Stimulated activated CD4-positive, alpha-beta T cell treated with anti-CD3 and anti-CD28 coated beads, Interleukin-12 subunit alpha, Interleukin-12 subunit beta, amount 100 ng/mL, for 24 hours (primary cell): ENCODE data around the gene MARCHF2.
A peak's percentile ranks its signal among the peaks of the same experiment; 100 is the strongest.
"Not testable (repeated sequence)": the region's sequence is repeated elsewhere in the genome, so short reads cannot be mapped to it uniquely, and the experiment has no call there.

Experiments used
- DNase-seq, 2 experiments: peaks; one replicate each; pipeline ENCODE4 v3.0.0-alpha.2; 2020; ENCODE audit warnings: low read depth in 2 of 2

The MARCHF2 gene, protein sequence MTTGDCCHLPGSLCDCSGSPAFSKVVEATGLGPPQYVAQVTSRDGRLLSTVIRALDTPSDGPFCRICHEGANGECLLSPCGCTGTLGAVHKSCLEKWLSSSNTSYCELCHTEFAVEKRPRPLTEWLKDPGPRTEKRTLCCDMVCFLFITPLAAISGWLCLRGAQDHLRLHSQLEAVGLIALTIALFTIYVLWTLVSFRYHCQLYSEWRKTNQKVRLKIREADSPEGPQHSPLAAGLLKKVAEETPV

DNA sequence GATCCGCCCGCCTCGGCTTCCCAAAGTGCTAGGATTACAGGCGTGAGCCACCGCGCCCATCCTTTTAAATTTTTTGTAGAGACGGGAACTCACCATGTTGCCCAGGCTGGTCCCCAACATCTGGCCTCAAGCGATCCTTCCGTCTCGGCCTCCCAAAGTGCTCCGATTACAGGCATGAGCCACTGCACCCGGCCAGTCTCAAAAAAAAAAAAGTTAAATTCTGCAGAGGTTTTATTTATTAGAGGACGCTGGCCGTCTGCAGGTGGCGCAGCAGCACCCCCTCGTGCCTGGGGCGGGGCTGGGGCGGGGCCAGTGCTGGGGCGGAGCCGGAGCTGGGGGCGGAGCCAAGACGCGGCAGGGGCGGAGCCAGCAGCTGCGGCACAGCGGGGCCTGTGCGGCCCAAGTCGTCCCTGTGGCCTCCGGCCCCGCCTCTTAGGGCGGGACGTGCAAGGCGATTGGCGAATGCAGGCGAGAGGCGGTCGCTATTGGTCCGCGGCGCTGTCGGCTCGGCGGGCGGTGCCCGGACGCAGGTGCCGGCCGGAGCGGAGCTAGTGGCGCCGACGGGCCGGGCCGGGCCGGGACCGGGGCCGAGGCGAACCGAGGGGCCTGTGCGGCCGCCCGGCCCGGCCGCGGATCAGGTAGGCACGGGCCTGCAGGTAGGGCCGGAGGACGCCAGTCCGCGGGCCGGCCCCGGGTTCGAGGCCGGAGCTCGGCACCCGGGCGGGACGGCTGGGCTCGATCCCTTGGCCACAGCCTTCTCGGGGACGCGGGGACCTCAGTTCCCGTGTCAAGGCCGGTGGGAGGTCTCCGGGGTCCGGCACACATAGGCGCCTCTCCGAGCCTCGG lies at the start of gene MARCHF2:
Gene MARCHF2, plus strand, starts transcription at position 523 of the 846 bp plus-strand sequence. CDS start 8,536 bp downstream, outside the sequence.
- peak; percentile 91 to 93 for DNase-seq

DNA sequence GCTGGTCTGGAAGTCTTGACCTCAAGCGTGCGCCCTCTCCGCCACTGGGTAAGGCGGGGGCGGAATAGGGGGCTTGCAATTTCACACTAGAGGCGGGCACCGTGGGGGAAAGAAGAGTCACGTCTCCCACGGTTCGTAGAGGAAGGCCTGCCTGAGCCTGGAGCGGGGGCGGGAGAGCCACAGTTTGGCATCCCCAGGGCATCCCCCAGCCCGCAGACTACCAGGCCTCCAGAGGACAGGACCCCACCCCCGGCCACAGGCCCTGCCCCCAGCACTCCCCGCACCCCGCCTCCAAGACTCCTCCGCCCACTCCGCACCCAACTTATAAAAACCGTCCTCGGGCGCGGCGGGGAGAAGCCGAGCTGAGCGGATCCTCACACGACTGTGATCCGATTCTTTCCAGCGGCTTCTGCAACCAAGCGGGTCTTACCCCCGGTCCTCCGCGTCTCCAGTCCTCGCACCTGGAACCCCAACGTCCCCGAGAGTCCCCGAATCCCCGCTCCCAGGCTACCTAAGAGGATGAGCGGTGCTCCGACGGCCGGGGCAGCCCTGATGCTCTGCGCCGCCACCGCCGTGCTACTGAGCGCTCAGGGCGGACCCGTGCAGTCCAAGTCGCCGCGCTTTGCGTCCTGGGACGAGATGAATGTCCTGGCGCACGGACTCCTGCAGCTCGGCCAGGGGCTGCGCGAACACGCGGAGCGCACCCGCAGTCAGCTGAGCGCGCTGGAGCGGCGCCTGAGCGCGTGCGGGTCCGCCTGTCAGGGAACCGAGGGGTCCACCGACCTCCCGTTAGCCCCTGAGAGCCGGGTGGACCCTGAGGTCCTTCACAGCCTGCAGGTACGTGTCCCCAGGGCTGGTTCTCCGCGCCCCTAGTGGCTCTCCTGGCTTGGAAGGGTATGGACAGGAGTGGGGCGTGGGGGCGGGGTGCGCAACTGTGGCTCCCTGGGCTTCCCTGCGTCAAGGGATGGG lies 49.0 kb upstream of the MARCHF2 start, which contains the start of gene ANGPTL4:
Gene ANGPTL4, plus strand, starts transcription at position 353 of the 969 bp plus-strand sequence. Its CDS starts 167 bp downstream, at position 520.
- DNase-seq: peak in 1 of 2 experiments; percentile 62

DNA sequence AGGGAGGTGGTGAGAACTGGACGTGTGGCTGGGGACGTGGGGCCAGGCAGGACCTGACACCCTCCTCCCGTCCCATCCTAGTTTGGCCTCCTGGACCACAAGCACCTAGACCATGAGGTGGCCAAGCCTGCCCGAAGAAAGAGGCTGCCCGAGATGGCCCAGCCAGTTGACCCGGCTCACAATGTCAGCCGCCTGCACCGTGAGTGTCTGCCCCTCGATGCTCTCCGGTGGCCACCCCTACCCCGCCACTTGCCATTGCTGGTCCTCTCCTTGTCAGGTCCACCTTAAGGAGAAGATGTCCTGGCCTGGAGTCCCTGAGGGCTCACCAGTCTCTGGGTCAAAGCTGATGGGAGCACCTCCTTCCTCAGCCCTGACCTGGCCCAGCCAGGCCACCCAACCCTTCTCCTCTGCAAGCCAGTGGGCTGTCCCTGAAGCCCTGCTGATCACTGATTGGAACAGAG lies 47.0 kb upstream of the MARCHF2 start:
- no peak for DNase-seq

- no peak for DNase-seq
These were observed 46.2 kb upstream of the MARCHF2 start for GRCh38 chr19:8366961-8367326.

DNA sequence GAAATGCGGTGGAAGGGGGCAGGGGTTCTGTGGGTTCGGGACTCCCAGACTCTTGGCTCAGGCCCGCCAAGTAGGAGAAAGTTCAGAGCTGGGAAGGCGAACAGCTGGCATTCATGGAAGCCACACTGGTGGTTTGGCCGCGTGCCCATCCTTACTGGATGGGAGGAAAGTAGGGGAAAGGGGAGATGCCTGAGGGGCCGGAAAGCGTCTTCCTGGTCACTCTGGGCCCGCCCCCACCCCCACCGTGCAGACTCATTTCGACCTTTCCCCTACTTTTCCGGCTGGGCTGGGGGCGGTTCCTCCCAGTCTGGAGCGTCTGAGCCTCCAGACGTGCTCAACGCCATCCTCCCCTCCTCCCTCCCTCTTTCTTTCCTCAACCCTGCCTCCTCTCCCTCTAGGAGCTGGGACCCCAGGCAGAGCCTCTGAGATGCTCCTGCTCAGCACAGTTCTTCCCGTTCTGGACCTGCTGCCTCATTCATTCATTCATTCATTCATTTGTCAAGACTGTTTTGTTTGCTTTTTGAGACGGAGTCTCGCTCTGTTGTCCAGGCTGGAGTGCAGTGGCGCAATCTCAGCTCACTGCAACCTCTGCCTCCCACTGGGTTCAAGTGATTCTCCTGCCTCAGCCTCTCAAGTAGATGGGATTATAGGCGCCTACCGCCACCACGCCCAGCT lies 45.6 kb upstream of the MARCHF2 start:
- no peak for DNase-seq

DNA sequence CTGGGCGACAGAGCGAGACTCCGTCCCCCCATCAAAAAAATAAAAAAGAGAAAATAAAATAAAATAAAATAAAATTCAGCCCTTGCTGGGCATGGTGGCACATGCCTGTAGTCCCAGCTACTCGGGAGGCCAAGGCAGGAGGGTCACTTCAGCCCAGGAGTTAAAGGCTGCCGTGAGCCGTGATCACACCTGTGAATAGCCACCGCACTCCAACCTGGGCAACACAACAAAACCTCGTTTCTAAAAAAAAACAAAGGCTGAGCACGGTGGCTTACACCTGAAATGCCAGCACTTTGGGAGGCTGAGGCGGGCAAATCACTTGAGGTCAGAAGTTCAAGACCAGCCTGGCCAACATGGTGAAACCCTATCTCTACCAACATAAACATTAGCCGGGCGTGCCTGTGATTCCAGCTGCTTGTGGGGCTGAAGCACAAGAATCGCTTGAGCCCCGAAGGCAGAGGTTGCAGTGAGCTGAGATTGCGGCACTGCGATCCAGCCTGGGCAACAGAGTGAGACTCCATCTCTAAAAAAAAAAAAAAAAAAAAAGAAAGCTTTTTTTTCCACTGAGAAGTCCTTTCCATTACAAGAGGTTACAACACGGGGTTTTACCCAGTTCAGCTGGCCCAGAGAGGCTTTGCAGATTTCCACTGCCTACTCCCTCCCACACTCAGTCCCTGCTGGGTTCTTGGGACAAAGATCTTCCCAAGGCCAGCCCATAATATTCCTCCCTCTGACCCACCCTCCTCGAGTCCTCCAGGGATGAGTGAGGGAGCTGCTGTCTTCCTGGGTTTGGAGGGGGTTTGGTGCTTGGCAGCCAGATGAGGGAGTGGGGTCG lies 42.7 kb upstream of the MARCHF2 start:
- no peak for DNase-seq

- no peak for DNase-seq
These were observed 41.9 kb upstream of the MARCHF2 start for GRCh38 chr19:8371011-8371804.

GRCh38 chr19:8373867-8374813 lies 39.0 kb upstream of the MARCHF2 start:
- DNase-seq: no peak

DNA sequence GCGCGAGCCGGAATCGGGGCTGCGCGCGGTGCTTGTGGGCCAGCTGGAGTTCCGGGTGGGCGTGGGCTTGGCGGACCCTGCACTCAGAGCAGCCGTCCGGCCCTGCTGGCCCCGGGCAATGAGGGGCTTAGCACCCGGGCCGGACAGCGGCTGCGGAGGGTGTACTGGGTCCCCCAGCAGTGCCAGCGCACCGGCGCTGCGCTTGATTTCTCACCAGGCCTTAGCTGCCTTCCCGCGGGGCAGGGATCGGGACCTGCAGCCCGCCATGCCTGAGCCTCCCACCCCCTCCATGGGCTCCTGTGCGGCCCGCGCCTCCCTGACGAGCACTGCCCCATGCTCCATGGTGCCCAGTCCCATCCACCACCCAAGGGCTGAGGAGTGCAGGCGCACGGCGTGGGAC lies 37.3 kb upstream of the MARCHF2 start:
- not testable (repeated sequence) for DNase-seq

DNA sequence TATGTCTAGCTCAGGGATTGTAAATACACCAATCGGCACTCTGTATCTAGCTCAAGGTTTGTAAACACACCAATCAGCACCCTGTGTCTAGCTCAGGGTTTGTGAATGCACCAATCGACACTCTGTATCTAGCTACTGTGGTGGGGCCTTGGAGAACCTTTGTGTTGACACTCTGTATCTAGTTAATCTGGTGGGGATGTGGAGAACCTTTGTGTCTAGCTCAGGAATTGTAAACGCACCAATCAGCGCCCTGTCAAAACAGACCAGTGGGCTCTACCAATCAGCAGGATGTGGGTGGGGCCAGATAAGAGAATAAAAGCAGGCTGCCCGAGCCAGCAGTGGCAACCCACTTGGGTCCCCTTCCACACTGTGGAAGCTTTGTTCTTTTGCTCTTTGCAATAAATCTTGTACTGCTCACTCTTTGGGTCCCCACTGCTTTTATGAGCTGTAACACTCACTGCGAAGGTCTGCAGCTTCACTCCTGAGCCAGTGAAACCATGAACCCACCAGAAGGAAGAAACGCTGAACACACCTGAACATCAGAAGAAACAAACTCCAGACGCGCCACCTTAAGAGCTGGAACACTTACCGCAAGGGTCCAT lies 36.6 kb upstream of the MARCHF2 start:
- not testable (repeated sequence) for DNase-seq

DNA sequence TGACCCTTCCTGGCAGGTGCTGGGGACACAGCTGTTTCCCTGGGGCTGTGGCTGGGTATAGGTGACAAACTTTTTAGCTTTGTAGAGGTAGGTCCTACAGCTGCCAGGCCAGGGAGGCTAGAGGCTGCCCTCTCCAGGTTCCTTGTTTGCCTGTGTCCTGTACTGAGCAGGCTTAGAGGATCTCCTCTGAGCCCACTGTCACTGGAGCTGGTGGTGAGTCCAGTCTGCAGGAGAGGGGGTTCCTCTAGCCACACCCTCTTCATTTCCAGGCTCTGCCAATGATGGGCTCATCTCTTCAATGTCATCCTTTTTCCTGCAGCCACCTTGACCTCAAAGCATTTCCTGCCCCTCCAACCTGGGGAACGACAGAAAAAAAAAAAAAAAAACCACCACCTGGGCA lies 35.5 kb upstream of the MARCHF2 start:
- no peak for DNase-seq

DNA sequence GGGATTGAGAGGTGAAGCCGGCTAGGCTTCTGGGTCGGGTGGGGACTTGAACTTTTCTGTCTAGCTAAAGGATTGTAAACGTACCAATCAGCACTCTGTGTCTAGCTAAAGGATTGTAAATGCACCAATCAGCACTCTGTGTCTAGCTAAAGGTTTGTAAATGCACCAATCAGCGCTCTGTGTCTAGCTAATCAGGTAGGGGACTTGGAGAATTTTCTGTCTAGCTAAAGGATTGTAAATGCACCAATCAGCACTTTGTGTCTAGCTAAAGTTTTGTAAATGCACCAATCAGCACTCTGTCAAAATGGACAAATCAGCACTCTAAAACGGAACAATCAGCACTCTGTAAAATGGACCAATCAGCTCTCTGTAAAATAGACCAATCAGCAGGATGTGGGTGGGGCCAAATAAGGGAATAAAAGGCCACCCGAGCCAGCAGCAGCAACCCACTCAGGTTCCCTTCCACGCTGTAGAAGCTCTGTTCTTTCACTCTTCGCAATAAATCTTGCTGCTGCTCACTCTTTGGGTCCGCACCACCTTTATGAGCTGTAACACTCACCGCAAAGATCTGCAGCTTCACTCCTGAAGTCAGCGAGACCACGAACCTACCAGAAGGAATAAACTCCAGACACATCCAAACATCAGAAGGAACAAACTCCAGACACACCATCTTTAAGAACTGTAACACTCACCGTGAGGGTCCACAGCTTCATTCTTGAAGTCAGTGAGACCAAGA lies 33.8 kb upstream of the MARCHF2 start:
- not testable (repeated sequence) for DNase-seq

DNA sequence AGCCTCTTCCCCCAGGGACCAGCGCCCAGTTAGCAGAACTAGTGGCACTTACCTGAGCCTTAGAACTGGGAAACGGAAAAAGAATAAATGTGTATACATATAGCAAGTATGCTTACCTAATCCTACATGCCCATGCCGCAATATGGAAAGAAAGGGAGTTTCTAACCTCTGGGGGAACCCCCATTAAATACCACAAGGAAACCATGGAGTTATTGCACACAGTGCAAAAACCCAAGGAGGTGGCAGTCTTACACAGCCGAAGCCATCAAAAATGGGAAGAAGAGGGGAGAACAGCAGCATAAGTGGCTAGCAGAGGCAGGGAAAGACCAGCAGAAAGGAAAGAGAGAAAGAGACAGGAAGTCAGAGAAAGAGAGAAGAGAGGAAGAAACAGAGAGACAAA lies 28.5 kb upstream of the MARCHF2 start:
- not testable (repeated sequence) for DNase-seq

DNA sequence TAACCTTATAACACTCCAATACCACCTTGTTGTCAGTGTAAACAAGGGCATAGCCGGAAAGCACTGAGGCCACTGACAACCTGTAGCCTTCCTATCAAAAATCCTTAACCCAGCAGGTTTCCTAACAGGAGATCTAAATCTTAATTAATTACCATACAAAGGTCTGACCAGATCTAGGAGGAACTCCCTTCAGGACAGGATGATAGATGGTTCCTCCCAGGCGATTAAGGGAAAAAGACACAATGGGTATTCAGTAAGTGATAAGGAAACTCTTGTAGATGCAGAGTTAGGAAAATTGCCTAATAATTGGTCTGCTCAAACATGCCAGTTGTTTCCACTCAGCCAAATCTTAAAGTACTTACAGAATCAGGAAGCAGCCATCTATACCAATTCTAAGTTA lies 28.0 kb upstream of the MARCHF2 start:
- not testable (repeated sequence) for DNase-seq

- not testable (repeated sequence) for DNase-seq
These were observed 27.5 kb upstream of the MARCHF2 start for GRCh38 chr19:8385566-8385965.

- not testable (repeated sequence) for DNase-seq
These were observed 26.7 kb upstream of the MARCHF2 start for GRCh38 chr19:8386419-8386818.

GRCh38 chr19:8386990-8387389 lies 26.1 kb upstream of the MARCHF2 start:
- DNase-seq: no peak
